Right lobe of liver (tissue), 6 donors: ENCODE results near the gene RNLS. TPM values are rescaled to one million over a fixed set of nuclear protein-coding genes. Genes with fewer than 3 reads are reported as not detected.

Experiments used
- ATAC-seq, 4 donors: fragments of 200-7000 bp; cut with Tn5 transposase; one replicate each; pipeline ENCODE4 v1.9.1; 2020; ENCODE audit warnings: mild to moderate bottlenecking in 4 of 4, moderate library complexity in 4 of 4
- DNase-seq, 3 donors: peaks; one replicate each; pipeline ENCODE4 v3.0.0-alpha.2; 2020
- H3K27ac ChIP-seq, 3 donors: fragments of 200-600 bp; one replicate each; pipeline ENCODE4 v1.8.0; 2022
- H3K27me3 ChIP-seq, 2 donors: fragments of 200-600 bp; one replicate each; pipeline ENCODE4 v1.8.0; 2022
- H3K36me3 ChIP-seq, 4 donors: fragments of 200-600 bp; sonication (generic) in 1 of 4; one replicate each; pipeline versions ENCODE4 v1.5.1 to v1.8.0; 2017 to 2022; ENCODE audit warnings: control low read depth in 1 of 4
- H3K4me1 ChIP-seq, 4 donors: fragments of 200-600 bp; sonication (generic) in 1 of 4; one replicate each; pipeline versions ENCODE4 v1.5.1 to v1.8.0; 2017 to 2022; ENCODE audit warnings: control low read depth in 1 of 4
- H3K4me3 ChIP-seq, 3 donors: fragments of 200-600 bp; one replicate each; pipeline ENCODE4 v1.8.0; 2022
- H3K9me3 ChIP-seq, 4 donors: fragments of 200-600 bp; sonication (generic) in 1 of 4; one replicate each; pipeline versions ENCODE4 v1.5.1 to v1.8.0; 2017 to 2022; ENCODE audit warnings: control low read depth in 1 of 4
- POLR2A ChIP-seq: fragments of 450-650 bp; IDR thresholded peaks from one replicate; pipeline ENCODE4 v1.6.1; 2017; ENCODE audit warnings: antibody characterized with exemption, mild to moderate bottlenecking
- WGBS: methylation state at CpG from one replicate; pipeline ENCODE4 v1.1.6; 2018; ENCODE audit warnings: low coverage, low lambda C conversion rate; ENCODE audit not compliant: insufficient coverage; ENCODE audit errors: missing lambda C conversion rate; 5-methylcytosine and 5-hydroxymethylcytosine counted together
- intact Hi-C, 2 donors: fragments of 100-400 bp; cut with DNase I; formaldehyde crosslinking; loops; one replicate each; pipeline versions ENCODE4 v1.11.2 to v1.14.1; 2022
- total RNA-seq, 6 experiments: library from RNA; depleted of rRNA in 2 of 6; stranded (reverse); fragments of >200 nt in 2 of 6; fragmentation: NEBNext Ultra II Directional in 3 of 6; extraction: Animal tissue kit (Norgen Biotek cat#: 25700) in 3 of 6; gene quantifications; one replicate each; pipeline versions ENCODE4 v1.1.0 to v1.2.4, GENCODE V29; 2016 to 2023
- TF ChIP-seq, protein P1 (sequence below), 4 donors: fragments of 200-600 bp in 3 of 4; fragments of 450-650 bp in 1 of 4; IDR thresholded peaks; one replicate each; pipeline versions ENCODE4 v1.5.1 to v1.8.0; 2016 to 2022; ENCODE audit warnings: antibody characterized with exemption in 4 of 4, mild to moderate bottlenecking in 2 of 4
- donor health status: DM: no; HTN: yes; CAD: no.
- donor health status: DM: no; HTN: no; CAD: no.
- donor health status: DM: no; HTN: no; CAD: no.
- donor health status: DM: no; HTN: yes; CAD: no.
- donor health status: DM: no; HTN: yes; CAD: no.

The RNLS gene
- total RNA-seq, 6 experiments from 2014 or later: 5.9 to 10.5 (median 7.3) TPM

GRCh38 chr10:88521791-88522190 lies 61.3 kb downstream of the RNLS start:
- Histone ChIP-seq H3K9me3 (no peaks in the 10 kb centered on the region), H3K4me1 (peaks cover 0 to 5% (median 2%) of the 10 kb centered on the region in 4 donors), H3K4me3 (no peak overlapping the region), H3K36me3 (no peaks in the 10 kb centered on the region), H3K27ac (no peak overlapping the region), H3K27me3 (no peaks in the 10 kb centered on the region)
- WGBS: 50% methylated on average over 1 of the region's 1 CpG
- intact Hi-C loops: no loop called here
- peak; percentile 63 to 78 (median 70) for ATAC-seq
- DNase-seq: no peak
- TF ChIP-seq POLR2A: no peak
- TF ChIP-seq, protein P1, sequence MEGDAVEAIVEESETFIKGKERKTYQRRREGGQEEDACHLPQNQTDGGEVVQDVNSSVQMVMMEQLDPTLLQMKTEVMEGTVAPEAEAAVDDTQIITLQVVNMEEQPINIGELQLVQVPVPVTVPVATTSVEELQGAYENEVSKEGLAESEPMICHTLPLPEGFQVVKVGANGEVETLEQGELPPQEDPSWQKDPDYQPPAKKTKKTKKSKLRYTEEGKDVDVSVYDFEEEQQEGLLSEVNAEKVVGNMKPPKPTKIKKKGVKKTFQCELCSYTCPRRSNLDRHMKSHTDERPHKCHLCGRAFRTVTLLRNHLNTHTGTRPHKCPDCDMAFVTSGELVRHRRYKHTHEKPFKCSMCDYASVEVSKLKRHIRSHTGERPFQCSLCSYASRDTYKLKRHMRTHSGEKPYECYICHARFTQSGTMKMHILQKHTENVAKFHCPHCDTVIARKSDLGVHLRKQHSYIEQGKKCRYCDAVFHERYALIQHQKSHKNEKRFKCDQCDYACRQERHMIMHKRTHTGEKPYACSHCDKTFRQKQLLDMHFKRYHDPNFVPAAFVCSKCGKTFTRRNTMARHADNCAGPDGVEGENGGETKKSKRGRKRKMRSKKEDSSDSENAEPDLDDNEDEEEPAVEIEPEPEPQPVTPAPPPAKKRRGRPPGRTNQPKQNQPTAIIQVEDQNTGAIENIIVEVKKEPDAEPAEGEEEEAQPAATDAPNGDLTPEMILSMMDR (IDR thresholded peaks at IDR 0.05): no peak

DNA sequence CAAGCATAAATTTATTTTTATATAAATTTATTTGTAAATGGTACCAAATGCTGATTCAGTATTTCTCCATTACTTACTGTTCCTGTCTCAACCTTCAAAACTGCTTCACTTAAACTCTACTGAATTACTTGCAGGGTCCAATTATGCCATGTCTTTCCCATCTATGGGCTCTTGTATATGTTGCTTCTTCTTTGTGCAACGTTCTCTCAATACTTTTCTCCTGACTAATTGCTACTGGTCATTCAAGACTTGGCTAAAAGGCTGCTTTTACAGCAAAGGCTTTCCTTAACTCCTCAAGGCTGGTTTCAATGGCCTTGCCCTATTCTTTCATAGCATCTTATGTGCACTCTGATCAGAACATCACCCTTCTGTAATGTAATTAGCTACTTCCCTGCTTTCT lies 67.9 kb downstream of the RNLS start:
- Histone ChIP-seq H3K9me3 (no peaks in the 10 kb centered on the region), H3K27ac (no peak overlapping the region), H3K36me3 (no peaks in the 10 kb centered on the region), H3K4me1 (no peaks in the 10 kb centered on the region), H3K27me3 (no peaks in the 10 kb centered on the region), H3K4me3 (no peak overlapping the region)
- TF ChIP-seq, protein P1 (IDR thresholded peaks at IDR 0.05): no peak
- TF ChIP-seq POLR2A: no peak
- 64% methylated on average over 1 of the region's 1 CpG for WGBS
- no peak for ATAC-seq
- intact Hi-C loops: no loop called here
- no peak for DNase-seq

GRCh38 chr10:88512599-88512998 lies 70.5 kb downstream of the RNLS start:
- no peaks in the 10 kb centered on the region for H3K4me1 ChIP-seq
- no peaks in the 10 kb centered on the region for H3K27me3 ChIP-seq
- no peak overlapping the region for H3K27ac ChIP-seq
- no peak overlapping the region for H3K4me3 ChIP-seq
- TF ChIP-seq, protein P1 (IDR thresholded peaks at IDR 0.05): no peak
- no peak for TF ChIP-seq POLR2A
- no peaks in the 10 kb centered on the region for H3K9me3 ChIP-seq
- ATAC-seq (no peak), DNase-seq (no peak)
- 69% methylated on average over 2 of the region's 2 CpGs for WGBS
- intact Hi-C loops: no loop called here
- no peaks in the 10 kb centered on the region for H3K36me3 ChIP-seq

- Histone ChIP-seq H3K9me3 (no peaks in the 10 kb centered on the region), H3K36me3 (no peaks in the 10 kb centered on the region), H3K27me3 (no peaks in the 10 kb centered on the region), H3K4me1 (no peaks in the 10 kb centered on the region), H3K27ac (no peak overlapping the region), H3K4me3 (no peak overlapping the region)
- WGBS: 61% methylated on average over 3 of the region's 3 CpGs
- DNase-seq: no peak
- no peak for ATAC-seq
- TF ChIP-seq POLR2A: no peak
- TF ChIP-seq, protein P1 (IDR thresholded peaks at IDR 0.05): no peak
- intact Hi-C loops: no loop called here
These were observed 74.3 kb downstream of the RNLS start for GRCh38 chr10:88508796-88509195.

DNA sequence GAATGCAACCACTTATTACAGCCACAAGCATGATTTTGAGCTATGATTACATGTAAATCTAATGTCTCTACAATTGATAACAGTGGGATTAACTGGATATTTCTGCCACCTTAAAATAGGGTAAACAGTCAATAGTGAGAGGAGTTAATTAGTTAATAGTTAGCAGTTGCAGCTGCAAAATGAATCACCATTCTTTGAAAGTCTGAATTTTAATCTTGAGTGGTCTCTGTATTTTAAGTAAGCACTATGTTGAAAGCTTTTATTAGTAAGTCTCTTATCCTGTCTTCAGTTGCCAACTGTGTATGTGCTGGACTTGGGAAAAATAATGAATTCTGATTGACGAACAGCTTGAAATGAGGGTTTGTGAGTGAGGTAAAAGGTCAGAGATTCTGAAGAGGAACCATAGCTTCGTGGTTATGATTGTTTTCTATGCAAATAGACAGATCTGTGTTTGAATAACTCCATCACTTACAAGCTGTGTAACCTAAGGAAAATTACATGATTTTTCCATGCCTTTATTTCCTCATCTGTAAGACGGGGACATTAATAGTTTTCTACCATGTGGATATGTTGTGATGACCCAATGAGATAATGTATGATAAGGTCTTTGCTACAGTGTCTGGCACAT lies 75.2 kb downstream of the RNLS start:
- H3K27me3 ChIP-seq: no peaks in the 10 kb centered on the region
- no peaks in the 10 kb centered on the region for H3K36me3 ChIP-seq
- DNase-seq: no peak
- ATAC-seq: no peak
- no peaks in the 10 kb centered on the region for H3K4me1 ChIP-seq
- no peak overlapping the region for H3K4me3 ChIP-seq
- WGBS: 61% methylated on average over 3 of the region's 3 CpGs
- intact Hi-C loops: no loop called here
- no peak overlapping the region for H3K27ac ChIP-seq
- TF ChIP-seq, protein P1 (IDR thresholded peaks at IDR 0.05): no peak
- no peak for TF ChIP-seq POLR2A
- H3K9me3 ChIP-seq: no peaks in the 10 kb centered on the region
